Activated CD4-positive, alpha-beta T cell treated with anti-CD3 and anti-CD28 coated beads for 36 hours (primary cell): Measurements from ENCODE around the gene CCNJL. TPM values are rescaled to one million over a fixed set of nuclear protein-coding genes. Genes with fewer than 3 reads are reported as not detected.
A peak's percentile ranks its signal among the peaks of the same experiment; 100 is the strongest.

ENCODE experiments used
- ATAC-seq: fragments of 200-7000 bp; cut with Tn5 transposase; one replicate; pipeline ENCODE4 v1.10.0; 2021; ENCODE audit warnings: mild to moderate bottlenecking, moderate library complexity
- CTCF ChIA-PET: fragments of 350-600 bp; sonication (Branson Sonifier 250); formaldehyde crosslinking; loops from one replicate; lab custom pipeline; 2021; ENCODE audit warnings: antibody characterized with exemption; lab: Charles Lee
- POLR2A ChIA-PET: fragments of 350-600 bp; sonication (Branson Sonifier 250); formaldehyde crosslinking; loops from one replicate; lab custom pipeline; 2021; ENCODE audit warnings: antibody characterized with exemption, inconsistent platforms; lab: Charles Lee
- DNase-seq: peaks from one replicate; pipeline ENCODE4 v3.0.0-alpha.2; 2020
- H3K27ac Mint-ChIP-seq: one replicate; pipeline ENCODE4 v1.8.0; 2021; ENCODE audit warnings: mixed read lengths
- H3K27me3 Mint-ChIP-seq: one replicate; pipeline ENCODE4 v1.8.0; 2021; ENCODE audit warnings: mixed read lengths
- H3K36me3 Mint-ChIP-seq: one replicate; pipeline ENCODE4 v1.8.0; 2021; ENCODE audit warnings: low read depth, mixed read lengths
- H3K4me1 Mint-ChIP-seq: one replicate; pipeline ENCODE4 v1.8.0; 2021; ENCODE audit warnings: mixed read lengths
- H3K4me3 Mint-ChIP-seq: one replicate; pipeline ENCODE4 v1.8.0; 2021; ENCODE audit warnings: mild to moderate bottlenecking, moderate library complexity, mixed read lengths
- H3K9me3 Mint-ChIP-seq: one replicate; pipeline ENCODE4 v1.8.0; 2021; ENCODE audit warnings: low read depth, mixed read lengths
- intact Hi-C, 2 experiments: fragments of 100-400 bp; cut with DNase I in 1 of 2; cut with micrococcal nuclease in 1 of 2; formaldehyde crosslinking; loops; one replicate each; pipeline versions ENCODE4 v1.14.2 to v1.15.1; 2022 to 2024; cut with DNase I, micrococcal nuclease
- total RNA-seq, 2 experiments: library from RNA; stranded (reverse); gene quantifications; one replicate each; pipeline ENCODE4 v1.2.3, GENCODE V29; 2021

CCNJL gene
- total RNA-seq, 2 experiments from 2014 or later, result not detected

- H3K9me3 Mint-ChIP-seq, result no peaks in the 10 kb centered on the region
These were observed 23.1 kb downstream of the CCNJL start for GRCh38 chr5:160289356-160289651.

GRCh38 chr5:160287378-160288051 is 24.8 kb downstream of the CCNJL start:
- Mint-ChIP-seq H3K27me3 (no peaks in the 10 kb centered on the region), H3K36me3 (no peaks in the 10 kb centered on the region), H3K4me3 (no peak overlapping the region), H3K9me3 (no peaks in the 10 kb centered on the region), H3K27ac (no peak overlapping the region), H3K4me1 (no peaks in the 10 kb centered on the region)
- POLR2A ChIA-PET, result no interaction called here
- DNase-seq, result no peak
- CTCF ChIA-PET, result interaction anchor here (1.0 kb wide), 1 partner anchor 58 kb away, joined by 4 read pairs; no protein-coding TSS in a partner anchor
- intact Hi-C loops, result no loop called here
- ATAC-seq, result no peak

More at GRCh38 chr5:160289356-160289651, 23.1 kb downstream of the CCNJL start:
- ChIA-PET CTCF (no interaction called here), POLR2A (no interaction called here)
- no peak overlapping the region for H3K4me3 Mint-ChIP-seq
- no peak overlapping the region for H3K27ac Mint-ChIP-seq
- no peaks in the 10 kb centered on the region for H3K27me3 Mint-ChIP-seq
- no peaks in the 10 kb centered on the region for H3K4me1 Mint-ChIP-seq
- no peak for DNase-seq
- intact Hi-C loops, result no loop called here
- H3K36me3 Mint-ChIP-seq, result no peaks in the 10 kb centered on the region
- ATAC-seq, result no peak

GRCh38 chr5:160286947-160287346 is 25.4 kb downstream of the CCNJL start:
- Mint-ChIP-seq H3K27me3 (no peaks in the 10 kb centered on the region), H3K36me3 (no peaks in the 10 kb centered on the region), H3K27ac (no peak overlapping the region), H3K9me3 (no peaks in the 10 kb centered on the region), H3K4me3 (no peak overlapping the region), H3K4me1 (no peaks in the 10 kb centered on the region)
- CTCF ChIA-PET, result interaction anchor here (1.0 kb wide), 1 partner anchor 59 kb away, joined by 4 read pairs; no protein-coding TSS in a partner anchor
- POLR2A ChIA-PET, result interaction anchor here (0.7 kb wide), 1 partner anchor 1512 kb away, joined by 3 read pairs; no protein-coding TSS in a partner anchor
- intact Hi-C loops, result no loop called here
- DNase-seq (no peak), ATAC-seq (no peak)

- DNase-seq (no peak), ATAC-seq (no peak)
- no peak overlapping the region for H3K4me3 Mint-ChIP-seq
- ChIA-PET POLR2A (no interaction called here), CTCF (no interaction called here)
- no peaks in the 10 kb centered on the region for H3K36me3 Mint-ChIP-seq
- intact Hi-C loops, result no loop called here
- no peaks in the 10 kb centered on the region for H3K27me3 Mint-ChIP-seq
- H3K9me3 Mint-ChIP-seq, result no peaks in the 10 kb centered on the region
- H3K4me1 Mint-ChIP-seq, result no peaks in the 10 kb centered on the region
- H3K27ac Mint-ChIP-seq, result no peak overlapping the region
These were observed 27.0 kb downstream of the CCNJL start for GRCh38 chr5:160285316-160285715.

- intact Hi-C loops, result no loop called here
- no peaks in the 10 kb centered on the region for H3K27me3 Mint-ChIP-seq
- ATAC-seq, result no peak
- H3K27ac Mint-ChIP-seq, result no peak overlapping the region
- CTCF ChIA-PET, result no interaction called here
- POLR2A ChIA-PET, result no interaction called here
- no peaks in the 10 kb centered on the region for H3K9me3 Mint-ChIP-seq
- no peaks in the 10 kb centered on the region for H3K36me3 Mint-ChIP-seq
- DNase-seq, result no peak
- H3K4me3 Mint-ChIP-seq, result no peak overlapping the region
- H3K4me1 Mint-ChIP-seq, result no peaks in the 10 kb centered on the region
These were observed 28.0 kb downstream of the CCNJL start for GRCh38 chr5:160284291-160284873.

- Mint-ChIP-seq H3K36me3 (no peaks in the 10 kb centered on the region), H3K27ac (no peak overlapping the region), H3K9me3 (no peaks in the 10 kb centered on the region), H3K27me3 (no peaks in the 10 kb centered on the region), H3K4me3 (no peak overlapping the region), H3K4me1 (no peaks in the 10 kb centered on the region)
- ChIA-PET CTCF (interaction anchor here (0.6 kb wide), 1 partner anchor 803 kb away, joined by 3 read pairs; no protein-coding TSS in a partner anchor), POLR2A (no interaction called here)
- intact Hi-C loops, result no loop called here
- ATAC-seq (no peak), DNase-seq (no peak)
These were observed 31.1 kb downstream of the CCNJL start for GRCh38 chr5:160281275-160281674.

- Mint-ChIP-seq H3K27ac (no peak overlapping the region), H3K4me1 (no peaks in the 10 kb centered on the region), H3K27me3 (no peaks in the 10 kb centered on the region), H3K4me3 (no peak overlapping the region), H3K36me3 (no peaks in the 10 kb centered on the region), H3K9me3 (no peaks in the 10 kb centered on the region)
- intact Hi-C loops, result no loop called here
- ChIA-PET POLR2A (no interaction called here), CTCF (no interaction called here)
- DNase-seq, result no peak
- no peak for ATAC-seq
These were observed 31.8 kb downstream of the CCNJL start for GRCh38 chr5:160280384-160281095.

- no peak overlapping the region for H3K4me3 Mint-ChIP-seq
- no peaks in the 10 kb centered on the region for H3K4me1 Mint-ChIP-seq
- DNase-seq, result no peak
- intact Hi-C loops, result no loop called here
- no peaks in the 10 kb centered on the region for H3K9me3 Mint-ChIP-seq
- POLR2A ChIA-PET, result no interaction called here
- H3K27ac Mint-ChIP-seq, result no peak overlapping the region
- ATAC-seq, result no peak
- no peaks in the 10 kb centered on the region for H3K36me3 Mint-ChIP-seq
- CTCF ChIA-PET, result no interaction called here
- H3K27me3 Mint-ChIP-seq, result no peaks in the 10 kb centered on the region
These were observed 34.0 kb downstream of the CCNJL start for GRCh38 chr5:160278343-160278742.

- no peak for ATAC-seq
- intact Hi-C loops, result no loop called here
- no peak for DNase-seq
- H3K9me3 Mint-ChIP-seq, result no peaks in the 10 kb centered on the region
- peaks cover 4% of the 10 kb centered on the region for H3K4me1 Mint-ChIP-seq
- CTCF ChIA-PET, result no interaction called here
- POLR2A ChIA-PET, result interaction anchor here (0.6 kb wide), 1 partner anchor 1673 kb away, joined by 5 read pairs; no protein-coding TSS in a partner anchor
- H3K4me3 Mint-ChIP-seq, result no peak overlapping the region
- no peaks in the 10 kb centered on the region for H3K27me3 Mint-ChIP-seq
- no peaks in the 10 kb centered on the region for H3K36me3 Mint-ChIP-seq
- no peak overlapping the region for H3K27ac Mint-ChIP-seq
These were observed 37.9 kb downstream of the CCNJL start for GRCh38 chr5:160274483-160274931.

GRCh38 chr5:160272889-160273288 is 39.5 kb downstream of the CCNJL start:
- H3K27ac Mint-ChIP-seq, result no peak overlapping the region
- H3K36me3 Mint-ChIP-seq, result no peaks in the 10 kb centered on the region
- ChIA-PET CTCF (no interaction called here), POLR2A (no interaction called here)
- intact Hi-C loops, result no loop called here
- H3K4me3 Mint-ChIP-seq, result no peak overlapping the region
- H3K9me3 Mint-ChIP-seq, result no peaks in the 10 kb centered on the region
- DNase-seq (no peak), ATAC-seq (no peak)
- no peaks in the 10 kb centered on the region for H3K27me3 Mint-ChIP-seq
- H3K4me1 Mint-ChIP-seq, result peaks cover 4% of the 10 kb centered on the region

- ATAC-seq (no peak), DNase-seq (no peak)
- no peaks in the 10 kb centered on the region for H3K27me3 Mint-ChIP-seq
- H3K9me3 Mint-ChIP-seq, result no peaks in the 10 kb centered on the region
- no peak overlapping the region for H3K4me3 Mint-ChIP-seq
- POLR2A ChIA-PET, result no interaction called here
- CTCF ChIA-PET, result no interaction called here
- no peak overlapping the region for H3K27ac Mint-ChIP-seq
- peaks cover 4% of the 10 kb centered on the region for H3K4me1 Mint-ChIP-seq
- intact Hi-C loops, result no loop called here
- no peaks in the 10 kb centered on the region for H3K36me3 Mint-ChIP-seq
These were observed 40.1 kb downstream of the CCNJL start for GRCh38 chr5:160272264-160272663.

- Mint-ChIP-seq H3K9me3 (no peaks in the 10 kb centered on the region), H3K4me1 (peaks cover 4% of the 10 kb centered on the region), H3K36me3 (no peaks in the 10 kb centered on the region), H3K4me3 (no peak overlapping the region), H3K27me3 (no peaks in the 10 kb centered on the region), H3K27ac (peak overlapping the region; percentile 51)
- no peak for DNase-seq
- ATAC-seq, result no peak
- CTCF ChIA-PET, result interaction anchor here (0.6 kb wide), 1 partner anchor 192 kb away, joined by 3 read pairs; no protein-coding TSS in a partner anchor
- POLR2A ChIA-PET, result no interaction called here
- intact Hi-C loops, result no loop called here
These were observed 40.5 kb downstream of the CCNJL start for GRCh38 chr5:160271836-160272235.
